GM18868 (cell line): ENCODE measurements around the gene LTB4R2.
"Not testable (repeated sequence)": the region's sequence is repeated elsewhere in the genome, so short reads cannot be mapped to it uniquely, and the experiment has no call there.

ENCODE experiments used
- ATAC-seq: cut with Tn5 transposase; IDR thresholded peaks from one replicate; pipeline ENCODE4 v1.9.1; 2021; ENCODE audit warnings: mild to moderate bottlenecking, moderate library complexity; ENCODE audit not compliant: unreplicated experiment

LTB4R2 gene

DNA sequence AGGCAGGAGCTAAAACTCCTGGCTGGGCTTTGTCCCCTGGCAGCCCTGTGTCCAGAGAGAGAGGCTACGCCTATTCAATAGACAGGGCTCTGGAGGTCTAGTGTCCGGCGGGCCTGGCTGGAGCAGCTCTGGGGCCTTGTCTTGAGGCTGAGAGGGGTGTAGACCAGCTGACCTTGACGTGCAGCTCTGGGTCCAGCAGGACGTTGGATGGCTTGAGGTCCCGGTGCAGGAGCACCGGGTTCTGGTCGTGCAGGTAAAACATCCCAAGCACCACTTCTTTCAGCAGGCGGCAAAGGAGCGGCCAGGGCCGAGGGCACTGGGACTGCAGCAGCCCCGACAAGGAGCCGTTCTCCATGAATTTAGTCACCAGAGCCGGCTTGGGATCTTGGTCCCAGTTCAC is 28.9 kb downstream of the LTB4R2 start:
- no peak for ATAC-seq

DNA sequence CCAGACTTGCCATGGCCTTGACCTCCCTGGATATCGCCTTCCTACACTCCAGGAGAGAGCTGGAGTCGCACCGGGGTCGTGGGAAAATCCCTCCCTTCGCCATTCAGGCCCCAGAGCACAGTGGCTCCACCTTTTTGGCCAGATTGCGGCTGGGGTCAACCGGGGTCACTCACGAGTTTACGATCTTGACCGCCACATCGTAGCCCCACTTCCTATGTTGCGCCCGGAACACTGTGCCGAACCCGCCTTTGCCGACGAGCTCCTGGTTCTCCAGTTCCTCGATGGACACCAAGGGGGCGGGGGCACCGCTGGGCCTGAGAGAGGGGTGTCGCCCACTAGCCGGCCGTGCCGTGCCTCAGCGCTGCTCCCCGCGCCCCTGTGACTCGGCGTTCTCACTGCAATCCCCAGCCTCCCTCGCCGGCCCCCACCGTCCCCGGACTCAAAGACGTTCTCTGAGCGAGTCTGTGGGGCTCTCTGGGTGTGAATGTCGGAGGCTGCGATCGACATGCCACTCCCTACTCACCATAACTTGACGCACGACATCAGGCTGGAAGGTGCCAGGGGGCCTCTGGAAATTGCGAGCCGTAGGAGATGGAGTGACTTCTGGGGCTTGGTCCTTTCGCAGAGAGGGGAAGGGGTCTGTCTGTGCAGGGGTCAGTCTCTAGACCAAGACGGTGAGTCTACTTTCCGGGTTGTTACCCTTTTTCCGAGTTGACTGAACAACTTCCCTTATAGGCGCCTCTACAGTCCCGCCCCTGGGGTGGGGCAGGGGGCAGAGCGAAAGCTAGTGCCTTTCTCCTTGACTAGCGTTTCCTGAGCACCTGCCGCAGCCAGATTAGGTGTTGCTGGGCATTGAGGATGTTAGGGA is 29.6 kb downstream of the LTB4R2 start, which contains the start of gene RIPK3:
TSS of gene RIPK3 (minus strand) at position 708 of the 868 bp plus-strand sequence. CDS start at position 543, 165 bp downstream.
- ATAC-seq = peak; percentile 95

DNA sequence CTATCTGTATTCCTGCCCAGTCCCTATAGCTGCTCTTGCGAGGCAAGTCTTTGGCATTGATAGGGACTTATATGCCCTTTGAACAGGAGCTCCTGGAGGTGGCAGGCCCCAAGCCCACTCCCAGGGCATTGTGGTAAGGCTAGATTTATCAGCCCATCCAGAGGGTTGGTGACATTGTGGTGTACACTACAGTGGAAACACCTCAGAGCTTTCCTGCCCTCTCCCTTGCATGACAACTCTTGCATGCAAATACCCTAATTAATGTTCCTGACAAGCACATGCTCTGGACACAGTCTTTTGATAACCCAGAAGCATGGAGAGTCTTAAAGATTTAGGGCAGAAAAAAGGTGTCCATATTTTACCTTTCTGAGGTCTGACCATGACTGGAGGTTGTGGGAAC is 30.7 kb downstream of the LTB4R2 start:
- ATAC-seq = no peak

DNA sequence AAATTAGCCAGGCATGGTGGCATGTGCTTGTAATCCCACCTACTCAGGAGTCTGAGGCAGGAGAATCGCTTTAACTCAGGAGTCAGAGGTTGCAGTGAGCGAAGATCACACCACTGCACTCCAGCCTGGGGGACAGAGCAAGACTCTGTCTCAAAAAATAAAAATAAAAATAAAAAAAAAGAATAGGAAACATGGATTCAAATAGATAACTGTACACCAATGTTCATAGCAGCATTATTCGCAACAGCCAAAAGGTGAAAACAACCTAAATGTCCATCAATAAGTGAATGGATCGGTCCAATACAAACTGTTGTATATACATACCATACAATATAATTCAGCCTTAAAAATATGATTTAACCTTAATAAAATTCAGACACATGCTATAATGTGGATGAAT is 32.9 kb downstream of the LTB4R2 start:
- ATAC-seq = no peak

DNA sequence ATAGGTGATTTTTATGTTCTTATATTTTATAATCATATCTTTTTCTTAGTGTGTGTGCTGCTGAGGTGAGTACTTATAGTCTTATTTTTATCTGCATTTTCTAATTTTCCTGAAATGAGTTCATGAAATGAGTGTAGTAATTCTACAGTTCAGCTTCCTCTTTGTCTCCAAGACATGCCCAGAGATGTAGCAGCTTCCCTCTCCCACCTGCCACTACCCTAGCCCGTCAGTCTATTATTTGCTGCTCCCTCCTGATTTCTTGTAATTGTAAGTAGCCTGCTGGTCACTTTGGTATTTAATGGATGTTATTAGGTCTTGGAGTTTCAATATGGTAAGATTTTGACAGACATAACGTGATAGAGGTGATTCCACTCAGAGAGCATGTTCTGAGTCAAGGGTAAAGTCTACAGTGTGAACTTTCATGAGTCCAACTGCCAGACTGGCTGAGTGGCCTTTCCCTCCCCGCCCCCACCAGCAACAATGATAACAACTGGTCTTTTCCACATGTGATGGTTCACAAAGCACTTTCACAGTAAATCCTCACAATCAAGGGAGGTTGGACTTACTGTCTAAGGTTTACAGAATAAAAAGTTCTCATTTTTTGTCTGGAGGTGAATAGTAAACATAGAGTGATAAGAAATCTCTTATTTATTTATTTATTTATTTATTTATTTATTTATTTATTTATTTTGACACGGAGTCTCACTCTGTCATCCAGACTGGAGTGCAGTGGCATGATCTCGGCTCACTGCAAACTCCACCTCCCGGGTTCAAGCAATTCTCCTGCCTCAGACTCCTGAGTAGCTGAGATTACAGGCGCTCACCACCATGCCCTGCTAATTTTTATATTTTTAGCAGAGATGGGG is 34.1 kb downstream of the LTB4R2 start:
- ATAC-seq = no peak

DNA sequence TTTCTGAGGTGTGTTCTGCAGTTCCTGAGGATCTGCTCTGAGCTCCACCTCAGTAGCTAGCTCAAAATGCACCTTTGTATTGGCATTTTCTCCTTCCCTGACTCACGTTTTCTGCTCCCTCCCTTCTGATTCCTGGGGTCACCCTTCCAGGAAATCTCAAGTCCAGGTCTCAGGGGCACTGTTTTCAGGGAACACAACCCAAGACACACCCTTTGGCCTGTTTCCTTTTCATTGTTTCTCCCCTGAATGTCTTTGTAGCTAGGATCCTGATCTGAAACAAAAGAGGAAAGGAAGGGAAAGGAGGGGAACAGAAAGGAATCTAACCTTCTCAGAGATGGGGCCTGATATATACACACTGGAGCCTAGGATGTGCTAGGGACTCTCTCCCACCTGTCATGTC is 37.2 kb downstream of the LTB4R2 start:
- ATAC-seq = no peak

DNA sequence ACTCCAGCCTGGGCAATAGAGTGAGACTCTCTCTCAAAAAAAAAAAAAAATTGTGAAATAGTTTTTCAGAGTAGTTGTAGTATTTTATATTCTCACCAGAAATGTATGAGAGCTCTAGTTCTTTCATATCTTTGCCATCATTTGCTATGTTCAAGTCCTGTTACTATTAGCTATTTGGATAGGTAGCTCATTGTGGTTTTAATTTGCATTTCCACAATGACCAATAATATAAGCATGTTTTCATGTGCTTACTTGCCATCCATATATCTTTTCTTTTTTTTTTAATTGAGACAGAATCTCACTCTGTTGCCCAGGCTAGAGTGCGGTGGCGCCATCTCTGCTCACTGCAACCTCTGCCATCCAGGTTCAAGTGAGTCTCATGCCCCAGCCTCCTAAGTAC is 38.2 kb downstream of the LTB4R2 start:
- ATAC-seq = no peak

DNA sequence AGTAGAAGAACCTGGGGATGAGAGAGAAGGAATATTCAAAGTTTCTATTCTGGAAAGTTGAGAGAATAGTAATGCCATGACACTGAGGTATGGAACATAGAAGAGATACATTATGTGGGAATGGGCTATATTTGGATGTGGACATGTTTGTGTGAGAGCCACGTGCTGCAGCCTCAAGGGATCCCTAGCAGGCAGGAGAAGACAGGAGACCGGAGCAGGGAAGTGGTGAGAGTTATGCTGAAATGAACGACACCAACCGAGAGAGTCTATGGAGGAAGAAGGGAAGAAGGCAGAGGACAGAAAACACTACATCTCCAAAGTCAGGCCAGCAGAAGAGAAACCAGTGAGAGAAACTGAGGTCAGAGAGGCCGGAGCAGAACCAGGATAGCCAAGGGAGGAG is 39.8 kb downstream of the LTB4R2 start:
- no peak for ATAC-seq

DNA sequence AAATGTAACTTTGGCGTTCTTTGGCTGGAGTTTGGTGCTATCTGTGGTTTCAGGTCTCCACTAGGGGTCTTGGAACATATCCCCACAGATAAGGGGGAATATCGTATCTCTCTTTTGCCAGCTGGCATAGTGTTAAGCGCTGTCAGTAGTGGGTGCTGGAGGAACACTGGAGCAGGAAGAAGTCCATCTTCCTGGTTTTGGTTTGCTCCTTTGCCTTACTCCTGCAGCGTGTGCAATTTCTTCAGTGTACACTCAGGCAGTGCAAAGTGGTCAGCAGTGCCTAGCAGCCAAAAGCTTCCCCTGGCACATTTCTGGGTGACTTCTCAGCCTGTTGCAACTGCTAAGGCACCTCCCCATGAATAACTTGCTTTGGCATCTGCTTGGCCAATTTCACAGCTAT is 41.6 kb downstream of the LTB4R2 start:
- no peak for ATAC-seq

DNA sequence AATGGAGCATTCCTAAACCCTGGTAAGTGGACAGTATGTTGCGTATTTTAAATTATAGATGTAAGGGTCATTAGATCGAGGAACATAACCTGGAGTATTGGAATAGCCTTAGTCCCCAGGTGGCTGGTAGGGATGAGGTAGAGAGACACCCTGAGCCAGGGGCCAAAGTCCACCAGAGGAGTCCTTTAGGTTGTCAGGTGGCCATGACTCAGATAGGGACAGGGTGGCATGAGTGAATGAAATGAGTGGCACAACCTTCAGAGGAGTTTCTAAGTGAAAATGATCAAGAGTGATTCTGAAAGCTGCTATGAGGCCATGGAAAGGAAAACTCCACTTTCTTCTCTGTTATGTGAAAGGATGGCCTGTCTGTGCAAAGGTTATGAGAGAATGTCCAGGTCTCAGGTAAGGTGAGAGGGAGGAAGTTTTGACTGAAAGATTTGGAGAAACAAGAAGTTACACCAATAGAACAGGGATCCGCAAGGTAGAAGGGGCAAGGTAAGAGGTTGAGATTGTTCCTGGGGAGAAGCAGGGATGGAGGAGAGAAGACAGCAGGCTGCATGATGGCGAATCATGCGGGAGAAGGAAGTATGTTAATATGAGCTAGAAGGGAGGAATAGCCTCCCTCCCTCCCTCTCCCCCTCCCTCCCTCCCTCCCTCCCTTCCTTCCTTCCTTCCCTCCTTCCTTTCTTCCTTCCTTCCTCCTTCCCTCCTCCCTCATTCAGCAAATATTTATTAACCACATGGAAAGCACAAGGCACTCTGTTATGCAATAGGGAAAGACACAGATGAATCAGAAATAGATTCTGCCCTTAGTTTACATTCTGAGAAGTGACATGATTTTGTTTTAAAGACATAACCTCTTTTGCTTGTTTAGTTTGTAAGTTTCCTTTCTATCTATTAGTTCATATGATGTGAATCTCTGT is 43.9 kb downstream of the LTB4R2 start:
- ATAC-seq = no peak

DNA sequence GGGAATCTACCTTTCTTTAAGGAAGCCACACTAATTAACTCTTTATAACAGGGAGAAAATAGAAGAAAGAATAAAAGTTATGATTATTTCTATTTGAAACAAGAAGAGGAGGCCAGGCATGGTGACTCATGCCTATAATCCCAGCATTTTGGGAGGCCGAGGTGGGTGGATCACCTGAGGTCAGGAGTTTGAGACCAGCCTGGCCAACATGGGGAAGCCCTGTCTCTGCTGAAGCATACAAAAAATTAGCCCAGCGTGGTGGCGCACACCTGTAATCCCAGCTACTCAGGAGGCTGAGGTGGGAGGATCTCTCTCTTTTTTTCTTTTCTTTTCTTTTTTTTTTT is 44.5 kb downstream of the LTB4R2 start:
- not testable (repeated sequence) for ATAC-seq

DNA sequence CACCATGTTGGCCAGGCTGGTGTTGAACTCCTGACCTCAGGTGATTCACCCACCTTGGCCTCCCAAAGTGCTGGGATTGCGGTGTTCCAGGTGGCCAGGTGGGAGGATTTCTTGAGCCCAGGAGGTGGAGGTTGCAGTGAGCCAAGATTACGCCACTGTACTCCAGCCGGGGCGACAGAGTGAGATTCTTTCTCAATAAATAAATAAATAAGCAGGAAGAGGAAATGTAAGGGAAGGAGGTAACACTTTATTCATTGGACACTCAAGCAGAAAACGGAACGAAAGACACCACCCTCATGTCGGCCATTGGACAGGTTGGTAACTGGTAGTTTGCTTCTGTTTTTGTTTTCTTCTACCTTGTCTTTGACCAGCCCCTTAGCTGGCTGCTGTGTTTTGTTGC is 45.1 kb downstream of the LTB4R2 start:
- ATAC-seq = no peak

DNA sequence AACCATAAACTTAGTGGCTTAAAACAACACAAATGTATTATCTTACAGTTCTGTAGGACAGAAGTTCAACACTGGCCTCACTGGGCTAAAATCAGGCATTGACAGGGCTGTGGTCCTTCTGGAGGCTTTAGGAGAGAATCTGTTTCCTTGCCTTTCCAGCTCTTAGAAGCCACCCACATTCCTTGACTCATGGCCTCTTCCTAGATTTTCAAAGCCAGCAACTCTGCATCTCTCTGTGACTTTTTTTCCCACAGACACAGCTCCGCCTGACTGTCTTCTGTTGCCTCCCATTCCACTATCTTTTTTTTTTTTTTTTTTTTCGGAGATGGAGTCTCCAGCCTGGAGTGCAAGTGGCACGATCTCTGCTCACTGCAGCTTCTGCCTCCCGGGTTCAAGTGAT is 46.3 kb downstream of the LTB4R2 start:
- no peak for ATAC-seq

DNA sequence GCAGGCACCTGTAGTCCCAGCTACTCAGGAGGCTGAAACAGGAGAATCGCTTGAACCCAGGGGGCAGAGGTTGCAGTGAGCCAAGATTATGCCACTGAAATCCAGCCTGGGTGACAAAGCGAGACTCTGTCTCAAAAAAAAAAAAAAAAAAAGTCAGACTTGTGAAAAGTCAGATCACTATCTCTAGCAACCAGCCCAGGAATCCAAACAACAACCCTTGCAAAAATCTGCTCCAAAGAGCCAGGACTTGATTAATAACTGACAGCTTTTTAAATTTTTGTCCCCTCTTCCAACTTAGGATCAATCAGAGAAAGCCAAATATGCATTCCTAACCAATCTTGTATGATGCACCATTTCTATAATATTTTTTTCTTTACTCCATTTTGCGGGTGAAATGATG is 50.3 kb downstream of the LTB4R2 start:
- no peak for ATAC-seq

DNA sequence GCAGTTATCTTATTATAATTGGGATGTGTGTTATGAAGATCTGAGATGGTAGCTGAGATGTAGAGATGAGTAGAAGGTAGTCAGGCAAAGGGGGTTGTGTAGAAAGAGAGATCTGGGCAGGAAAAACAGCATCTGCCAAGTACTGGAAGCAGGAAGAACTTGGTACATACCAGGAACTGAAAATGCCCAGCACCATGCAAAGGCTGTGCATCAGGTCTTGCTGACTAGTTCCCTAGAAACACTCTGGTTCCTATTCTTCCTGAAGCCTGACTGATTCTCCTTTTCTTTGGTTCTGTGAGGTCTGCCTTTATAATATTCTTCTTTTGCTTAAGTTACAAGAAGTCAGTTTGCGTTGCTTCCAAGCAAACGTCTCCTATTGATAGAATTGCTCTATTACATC is 51.4 kb downstream of the LTB4R2 start:
- ATAC-seq = no peak
